Ishikawa (cell line): Measurements from ENCODE around the gene PER3.

Experiments
- TAF1 ChIP-seq: IDR thresholded peaks from 2 replicates; pipeline ENCODE4 v1.6.1; 2012; ENCODE audit warnings: low read depth, mild to moderate bottlenecking
- TF ChIP-seq, protein P1 (sequence below): IDR thresholded peaks from 2 replicates; pipeline ENCODE4 v1.6.1; 2012; ENCODE audit warnings: low read depth, mild to moderate bottlenecking

DNA sequence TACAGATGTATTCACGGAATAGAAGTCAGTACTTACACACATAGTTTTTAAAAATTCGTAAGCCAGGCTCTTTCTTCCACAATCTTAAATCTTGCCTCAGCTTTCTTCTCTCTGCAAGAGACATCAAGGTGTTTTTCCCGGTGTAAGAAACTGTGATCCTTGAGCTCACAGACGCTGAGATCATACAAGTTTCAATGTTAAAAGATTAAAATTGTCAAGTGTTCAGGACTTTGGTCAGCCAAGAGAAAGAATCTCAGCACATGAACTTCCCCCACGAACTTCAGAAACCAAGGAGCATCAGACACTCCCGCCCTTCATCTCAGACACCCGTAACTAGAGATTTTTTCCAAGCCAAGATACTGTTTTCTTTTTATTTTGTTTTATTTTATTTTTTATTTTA, 62.6 kb downstream of the PER3 start:
- TF ChIP-seq, protein P1, sequence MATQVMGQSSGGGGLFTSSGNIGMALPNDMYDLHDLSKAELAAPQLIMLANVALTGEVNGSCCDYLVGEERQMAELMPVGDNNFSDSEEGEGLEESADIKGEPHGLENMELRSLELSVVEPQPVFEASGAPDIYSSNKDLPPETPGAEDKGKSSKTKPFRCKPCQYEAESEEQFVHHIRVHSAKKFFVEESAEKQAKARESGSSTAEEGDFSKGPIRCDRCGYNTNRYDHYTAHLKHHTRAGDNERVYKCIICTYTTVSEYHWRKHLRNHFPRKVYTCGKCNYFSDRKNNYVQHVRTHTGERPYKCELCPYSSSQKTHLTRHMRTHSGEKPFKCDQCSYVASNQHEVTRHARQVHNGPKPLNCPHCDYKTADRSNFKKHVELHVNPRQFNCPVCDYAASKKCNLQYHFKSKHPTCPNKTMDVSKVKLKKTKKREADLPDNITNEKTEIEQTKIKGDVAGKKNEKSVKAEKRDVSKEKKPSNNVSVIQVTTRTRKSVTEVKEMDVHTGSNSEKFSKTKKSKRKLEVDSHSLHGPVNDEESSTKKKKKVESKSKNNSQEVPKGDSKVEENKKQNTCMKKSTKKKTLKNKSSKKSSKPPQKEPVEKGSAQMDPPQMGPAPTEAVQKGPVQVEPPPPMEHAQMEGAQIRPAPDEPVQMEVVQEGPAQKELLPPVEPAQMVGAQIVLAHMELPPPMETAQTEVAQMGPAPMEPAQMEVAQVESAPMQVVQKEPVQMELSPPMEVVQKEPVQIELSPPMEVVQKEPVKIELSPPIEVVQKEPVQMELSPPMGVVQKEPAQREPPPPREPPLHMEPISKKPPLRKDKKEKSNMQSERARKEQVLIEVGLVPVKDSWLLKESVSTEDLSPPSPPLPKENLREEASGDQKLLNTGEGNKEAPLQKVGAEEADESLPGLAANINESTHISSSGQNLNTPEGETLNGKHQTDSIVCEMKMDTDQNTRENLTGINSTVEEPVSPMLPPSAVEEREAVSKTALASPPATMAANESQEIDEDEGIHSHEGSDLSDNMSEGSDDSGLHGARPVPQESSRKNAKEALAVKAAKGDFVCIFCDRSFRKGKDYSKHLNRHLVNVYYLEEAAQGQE = no peak
- no peak for TF ChIP-seq TAF1
